ENCODE measurements around the gene ATP8A2.
"Not testable (repeated sequence)": the region's sequence is repeated elsewhere in the genome, so short reads cannot be mapped to it uniquely, and the experiment has no call there.

DNA sequence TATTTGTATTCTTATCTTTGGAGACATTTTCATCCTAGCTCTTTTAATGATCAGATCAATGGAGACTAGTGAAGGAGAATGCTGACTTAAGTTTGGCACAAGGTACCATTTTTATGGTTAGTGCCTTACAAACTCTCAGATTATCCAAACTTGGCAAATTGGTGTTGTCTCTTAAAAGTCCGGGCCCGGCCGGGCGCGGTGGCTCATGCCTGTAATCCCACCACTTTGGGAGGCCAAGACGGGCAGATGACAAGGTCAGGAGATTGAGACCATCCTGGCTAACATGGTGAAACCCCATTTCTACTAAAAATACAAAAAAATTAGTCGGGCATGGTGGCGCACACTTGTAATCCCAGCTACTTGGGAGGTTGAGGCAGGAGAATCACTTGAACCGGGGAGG, 177.2 kb downstream of the ATP8A2 start:
- TF ChIP-seq, protein P1, sequence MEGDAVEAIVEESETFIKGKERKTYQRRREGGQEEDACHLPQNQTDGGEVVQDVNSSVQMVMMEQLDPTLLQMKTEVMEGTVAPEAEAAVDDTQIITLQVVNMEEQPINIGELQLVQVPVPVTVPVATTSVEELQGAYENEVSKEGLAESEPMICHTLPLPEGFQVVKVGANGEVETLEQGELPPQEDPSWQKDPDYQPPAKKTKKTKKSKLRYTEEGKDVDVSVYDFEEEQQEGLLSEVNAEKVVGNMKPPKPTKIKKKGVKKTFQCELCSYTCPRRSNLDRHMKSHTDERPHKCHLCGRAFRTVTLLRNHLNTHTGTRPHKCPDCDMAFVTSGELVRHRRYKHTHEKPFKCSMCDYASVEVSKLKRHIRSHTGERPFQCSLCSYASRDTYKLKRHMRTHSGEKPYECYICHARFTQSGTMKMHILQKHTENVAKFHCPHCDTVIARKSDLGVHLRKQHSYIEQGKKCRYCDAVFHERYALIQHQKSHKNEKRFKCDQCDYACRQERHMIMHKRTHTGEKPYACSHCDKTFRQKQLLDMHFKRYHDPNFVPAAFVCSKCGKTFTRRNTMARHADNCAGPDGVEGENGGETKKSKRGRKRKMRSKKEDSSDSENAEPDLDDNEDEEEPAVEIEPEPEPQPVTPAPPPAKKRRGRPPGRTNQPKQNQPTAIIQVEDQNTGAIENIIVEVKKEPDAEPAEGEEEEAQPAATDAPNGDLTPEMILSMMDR (IDR thresholded peaks at IDR 0.05), result not testable (repeated sequence)
- TF ChIP-seq POLR2A (IDR thresholded peaks at IDR 0.05), result not testable (repeated sequence)
